DMS153 treated with DMSO at 0.1 percent for 48 hours (cell line): Measurements from ENCODE around the gene ARAF.

Experiments
- DNase-seq: peaks from one replicate; lab custom pipeline; 2025; ENCODE audit not compliant: unreplicated experiment; lab: John Stamatoyannopoulos, UW

The ARAF gene

DNA sequence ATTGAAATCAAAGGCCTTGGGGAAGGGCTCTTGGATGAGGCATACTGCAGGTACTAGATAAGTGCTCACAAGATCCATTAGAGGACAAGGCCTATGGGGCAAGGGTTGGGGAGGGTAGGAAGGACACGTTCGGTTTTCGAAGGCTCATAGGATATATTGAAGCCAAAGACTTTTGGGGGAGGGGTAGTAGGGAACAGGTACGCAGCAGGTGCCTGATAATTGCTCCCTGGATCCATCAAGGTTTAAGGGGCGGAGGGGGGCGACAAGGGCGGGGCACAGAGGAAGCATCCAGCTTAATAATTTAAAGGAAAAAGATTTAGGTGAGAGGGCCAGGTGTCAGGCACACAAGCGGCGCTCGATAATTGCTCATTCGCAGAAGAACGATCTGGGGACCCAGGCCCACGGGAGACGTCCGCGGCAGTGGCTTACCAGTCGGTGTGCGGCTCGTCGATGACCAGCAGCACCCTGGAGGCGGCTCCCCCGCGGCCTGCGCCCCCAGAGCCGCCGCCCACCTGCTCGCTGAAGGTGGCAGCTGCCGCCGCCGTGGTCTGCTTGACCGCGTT is 58.0 kb downstream of the ARAF start:
- no peak for DNase-seq

GRCh38 chrX:47619486-47620302 is 58.7 kb downstream of the ARAF start, which contains the start of gene SYN1:
Gene SYN1 (minus strand): TSS chrX:47619857. CDS start chrX:47619728, 129 bp downstream.
- peak; percentile 61 for DNase-seq

GRCh38 chrX:47620303-47620685 is 59.3 kb downstream of the ARAF start:
- DNase-seq: no peak
